GM18499 (cell line): ENCODE results near the gene GLOD5.

Experiments
- ATAC-seq: cut with Tn5 transposase; IDR thresholded peaks from one replicate; pipeline ENCODE4 v1.9.1; 2021; ENCODE audit warnings: moderate number of reproducible peaks; ENCODE audit not compliant: insufficient read depth, unreplicated experiment

Gene GLOD5

GRCh38 chrX:48752498-48752897 is 9.0 kb upstream of the GLOD5 start:
- no peak for ATAC-seq

- no peak for ATAC-seq
Measured at GRCh38 chrX:48753708-48754228, 7.8 kb upstream of the GLOD5 start.

GRCh38 chrX:48754238-48754637 is 7.3 kb upstream of the GLOD5 start:
- no peak for ATAC-seq

GRCh38 chrX:48769230-48769629 is 7.7 kb downstream of the GLOD5 start:
- no peak for ATAC-seq

- ATAC-seq: no peak
Measured at GRCh38 chrX:48770296-48770695, 8.7 kb downstream of the GLOD5 start.

- ATAC-seq: no peak
Measured at GRCh38 chrX:48772602-48773001, 11.1 kb downstream of the GLOD5 start.

- ATAC-seq: no peak
Measured at GRCh38 chrX:48776818-48777439, 15.4 kb downstream of the GLOD5 start.

- ATAC-seq: no peak
Measured at GRCh38 chrX:48779399-48779798, 17.9 kb downstream of the GLOD5 start.

- no peak for ATAC-seq
Measured at GRCh38 chrX:48781705-48782104, 20.2 kb downstream of the GLOD5 start.

- ATAC-seq: no peak
Measured at GRCh38 chrX:48782216-48782615, 20.7 kb downstream of the GLOD5 start.

GRCh38 chrX:48782795-48783194 is 21.2 kb downstream of the GLOD5 start:
- ATAC-seq: no peak

- ATAC-seq: no peak
Measured at GRCh38 chrX:48784726-48785125, 23.2 kb downstream of the GLOD5 start.

- no peak for ATAC-seq
Measured at GRCh38 chrX:48785186-48785539, 23.6 kb downstream of the GLOD5 start.

GRCh38 chrX:48785540-48786214 is 24.1 kb downstream of the GLOD5 start:
- ATAC-seq: no peak

GRCh38 chrX:48786341-48786800 is 24.8 kb downstream of the GLOD5 start, which contains the start of gene GATA1:
Gene GATA1, plus strand, starts transcription at chrX:48786590. Its CDS starts 4,520 bp downstream, at chrX:48791110.
- no peak for ATAC-seq

- ATAC-seq: no peak
Measured at GRCh38 chrX:48786825-48787504, 25.4 kb downstream of the GLOD5 start.

GRCh38 chrX:48787505-48788443 is 26.2 kb downstream of the GLOD5 start:
- ATAC-seq: no peak

GRCh38 chrX:48789366-48790220 is 28.0 kb downstream of the GLOD5 start:
- ATAC-seq: no peak

- no peak for ATAC-seq
Measured at GRCh38 chrX:48790477-48790876, 28.9 kb downstream of the GLOD5 start.
